Measurements from ENCODE around the gene OR52N1. TPM values are rescaled to one million over a fixed set of nuclear protein-coding genes. Genes with fewer than 3 reads are reported as not detected.

The OR52N1 gene
- 0.94 TPM for total RNA-seq

GRCh38 chr11:5791165-5791564 is at the start of gene OR52N1:
TSS of gene OR52N1 (minus strand) at chr11:5791265. CDS start at chr11:5788816, 2,449 bp downstream.

GRCh38 chr11:5808500-5809121 is 17.5 kb upstream of the OR52N1 start, which contains the start of gene OR52N2:
TSS of gene OR52N2 (plus strand) at chr11:5808924. CDS start at chr11:5820336, 11,412 bp downstream.

GRCh38 chr11:5783255-5783654 is 7.8 kb downstream of the OR52N1 start, which contains the start of gene OR52N5:
TSS of gene OR52N5 (minus strand) at chr11:5783355. CDS start at chr11:5778634, 4,721 bp downstream.

GRCh38 chr11:5753943-5754342 is 37.1 kb downstream of the OR52N1 start, which contains the start of gene OR52N4:
TSS of gene OR52N4 (plus strand) at chr11:5754243. CDS start at chr11:5754741, 498 bp downstream.

Other genes with a start within 250 kb of the OR52N1 start
- gene OR52H1, start 242.7 kb downstream of the OR52N1 start, total RNA-seq, result 3.8 TPM
- not detected for gene OR52B6, start 210.4 kb downstream of the OR52N1 start, total RNA-seq
- gene TRIM6, start 194.6 kb downstream of the OR52N1 start, total RNA-seq, result 0.31 TPM
- 1.6 TPM for gene TRIM34, start 166.3 kb downstream of the OR52N1 start, total RNA-seq
- 6.6 TPM for gene TRIM5, start 106.2 kb downstream of the OR52N1 start, total RNA-seq
- 20.7 TPM for gene TRIM22, start 101.5 kb downstream of the OR52N1 start, total RNA-seq
- not detected for gene OR56B1, start 54.8 kb downstream of the OR52N1 start, total RNA-seq
- 0.63 TPM for gene OR52N4, start 37.0 kb downstream of the OR52N1 start, total RNA-seq
- 0.63 TPM for gene OR52N5, start 7.9 kb downstream of the OR52N1 start, total RNA-seq
- not detected for gene OR52N2, start 17.7 kb upstream of the OR52N1 start, total RNA-seq
- gene OR52E6, start 50.6 kb upstream of the OR52N1 start, total RNA-seq, result 0.94 TPM
- gene OR52E8, start 66.4 kb upstream of the OR52N1 start, total RNA-seq, result 0.63 TPM
- gene OR52E4, start 89.4 kb upstream of the OR52N1 start, total RNA-seq, result not detected
- not detected for gene OR52E5, start 101.9 kb upstream of the OR52N1 start, total RNA-seq
- not detected for gene OR56A3, start 151.0 kb upstream of the OR52N1 start, total RNA-seq
- not detected for gene OR56A5, start 177.2 kb upstream of the OR52N1 start, total RNA-seq
- gene OR52L1, start 195.7 kb upstream of the OR52N1 start, total RNA-seq, result not detected
- gene OR56A4, start 215.7 kb upstream of the OR52N1 start, total RNA-seq, result 0.31 TPM
- gene OR56A1, start 239.5 kb upstream of the OR52N1 start, total RNA-seq, result 0.31 TPM